ENCODE results near the gene RCAN3.

RCAN3 gene

GRCh38 chr1:24504560-24504959 lies 1.9 kb downstream of the RCAN3 start:
- Histone ChIP-seq H3K36me3 (no peaks in the 10 kb centered on the region), H3K27me3 (peaks cover 40% of the 10 kb centered on the region), H3K4me1 (no peaks in the 10 kb centered on the region), H3K4me3 (ENCODE audit: low read depth, low read length) (no peak overlapping the region), H3K9me3 (no peaks in the 10 kb centered on the region)
- no peak for TF ChIP-seq CTCF (IDR thresholded peaks at IDR 0.05; ENCODE audit: low read depth, low read length)
- no peak for DNase-seq

- no peak for DNase-seq
- H3K4me1 ChIP-seq = no peaks in the 10 kb centered on the region
- H3K36me3 ChIP-seq = no peaks in the 10 kb centered on the region
- peaks cover 42% of the 10 kb centered on the region for H3K27me3 ChIP-seq
- no peak overlapping the region for H3K4me3 ChIP-seq (ENCODE audit: low read depth, low read length)
- no peak for TF ChIP-seq CTCF (IDR thresholded peaks at IDR 0.05; ENCODE audit: low read depth, low read length)
- no peaks in the 10 kb centered on the region for H3K9me3 ChIP-seq
Measured at GRCh38 chr1:24505816-24506215, 3.2 kb downstream of the RCAN3 start.

- DNase-seq = no peak
- no peak overlapping the region for H3K4me3 ChIP-seq (ENCODE audit: low read depth, low read length)
- H3K4me1 ChIP-seq = no peaks in the 10 kb centered on the region
- TF ChIP-seq CTCF (IDR thresholded peaks at IDR 0.05; ENCODE audit: low read depth, low read length) = no peak
- H3K27me3 ChIP-seq = peaks cover 37% of the 10 kb centered on the region
- H3K9me3 ChIP-seq = no peaks in the 10 kb centered on the region
- no peaks in the 10 kb centered on the region for H3K36me3 ChIP-seq
Measured at GRCh38 chr1:24506691-24507381, 4.2 kb downstream of the RCAN3 start.

GRCh38 chr1:24507405-24507804 lies 4.8 kb downstream of the RCAN3 start:
- Histone ChIP-seq H3K4me1 (no peaks in the 10 kb centered on the region), H3K4me3 (ENCODE audit: low read depth, low read length) (no peak overlapping the region), H3K27me3 (peaks cover 31% of the 10 kb centered on the region), H3K9me3 (no peaks in the 10 kb centered on the region), H3K36me3 (no peaks in the 10 kb centered on the region)
- DNase-seq = no peak
- no peak for TF ChIP-seq CTCF (IDR thresholded peaks at IDR 0.05; ENCODE audit: low read depth, low read length)

GRCh38 chr1:24508911-24509310 lies 6.3 kb downstream of the RCAN3 start:
- TF ChIP-seq CTCF (IDR thresholded peaks at IDR 0.05; ENCODE audit: low read depth, low read length) = no peak
- peaks cover 23% of the 10 kb centered on the region for H3K27me3 ChIP-seq
- H3K4me1 ChIP-seq = no peaks in the 10 kb centered on the region
- no peak for DNase-seq
- no peak overlapping the region for H3K4me3 ChIP-seq (ENCODE audit: low read depth, low read length)
- H3K9me3 ChIP-seq = no peaks in the 10 kb centered on the region
- no peaks in the 10 kb centered on the region for H3K36me3 ChIP-seq

- Histone ChIP-seq H3K4me1 (no peaks in the 10 kb centered on the region), H3K4me3 (ENCODE audit: low read depth, low read length) (no peak overlapping the region), H3K36me3 (no peaks in the 10 kb centered on the region), H3K9me3 (no peaks in the 10 kb centered on the region), H3K27me3 (peaks cover 12% of the 10 kb centered on the region)
- DNase-seq = no peak
- TF ChIP-seq CTCF (IDR thresholded peaks at IDR 0.05; ENCODE audit: low read depth, low read length) = no peak
Measured at GRCh38 chr1:24513706-24514105, 11.1 kb downstream of the RCAN3 start.
